Activated CD4-positive, alpha-beta T cell treated with anti-CD3 and anti-CD28 coated beads, Interleukin-10, Interleukin-2, amounts not matched to agents 100 ng/mL and 50 ng/mL, durations not matched to agents 16 hours and 8 hours (primary cell): ENCODE measurements around the gene CALR.

ENCODE experiments used
- DNase-seq: peaks from one replicate; pipeline ENCODE4 v3.0.0-alpha.2; 2020

CALR gene

DNA sequence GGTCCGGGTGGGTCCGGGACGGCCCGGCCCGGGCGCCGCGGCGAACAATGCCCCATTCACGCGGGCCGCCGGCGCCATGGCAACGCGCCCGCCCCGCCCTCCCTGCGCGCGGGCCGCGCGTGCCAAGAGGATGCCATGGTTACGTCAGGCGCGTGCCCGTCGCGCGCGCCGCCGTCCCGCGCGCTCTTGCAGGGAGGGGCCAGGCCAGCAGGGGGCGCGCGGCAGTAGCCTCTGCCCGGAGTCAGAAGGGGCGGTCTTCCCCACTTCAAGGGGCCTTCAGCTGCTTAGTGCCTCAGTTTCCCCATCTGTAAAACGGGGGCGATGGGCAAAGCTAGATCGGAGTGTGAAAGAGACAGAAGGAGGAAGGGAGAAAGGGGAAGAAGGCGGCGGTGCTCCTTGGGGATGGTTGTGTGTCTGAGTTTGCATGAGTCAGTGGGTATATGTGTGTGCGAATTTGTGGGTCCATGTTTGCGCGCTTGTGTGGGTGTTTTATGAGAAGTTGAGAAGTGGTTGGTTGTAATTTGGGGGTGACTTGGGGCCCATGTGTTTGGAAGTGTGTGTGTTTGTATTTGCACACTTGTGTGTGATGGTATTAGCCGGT lies 45.2 kb downstream of the CALR start:
- DNase-seq: peak; percentile 77

DNA sequence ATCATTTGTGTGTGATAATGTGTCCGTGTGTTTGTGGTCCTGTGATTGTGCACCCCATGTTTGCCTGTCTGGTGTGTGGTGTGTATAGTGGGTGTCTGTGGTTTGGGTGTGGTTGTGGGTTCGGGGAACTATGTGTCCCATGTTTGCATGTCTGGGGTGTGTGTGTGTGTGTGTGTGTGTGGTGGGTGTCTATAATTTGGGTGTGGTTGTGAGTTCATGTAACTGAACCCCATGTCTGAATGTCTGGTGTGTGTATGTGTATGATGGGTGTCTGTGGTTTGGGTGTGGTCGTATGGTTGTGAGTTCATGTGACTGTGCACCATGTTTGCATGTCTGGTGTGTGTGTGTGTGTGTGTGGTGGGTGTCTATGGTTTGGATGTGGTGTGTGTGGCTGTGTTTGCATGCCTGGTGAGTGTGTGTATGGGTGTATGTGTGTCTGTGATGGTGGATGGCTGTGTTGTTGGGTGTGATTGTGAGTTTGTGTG lies 45.8 kb downstream of the CALR start:
- DNase-seq: no peak

DNA sequence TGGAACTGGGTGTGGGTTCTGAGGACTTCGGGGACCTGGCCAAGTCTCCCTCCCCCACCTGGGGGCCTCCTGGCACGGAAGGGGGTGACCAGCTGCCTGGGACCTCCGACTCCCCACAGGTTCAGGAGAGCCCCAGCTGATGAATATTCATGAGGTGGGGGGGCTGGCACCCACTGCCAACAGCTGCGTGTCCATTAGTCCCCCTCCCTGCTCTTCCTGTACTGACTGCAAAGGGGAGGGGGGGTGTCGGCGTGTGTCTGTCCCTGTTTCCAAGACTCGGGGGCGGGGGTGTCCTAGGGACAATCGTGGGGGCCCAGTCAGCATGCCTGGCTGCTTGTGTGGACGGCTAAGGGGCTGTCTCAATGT lies 46.3 kb downstream of the CALR start:
- DNase-seq: no peak

DNA sequence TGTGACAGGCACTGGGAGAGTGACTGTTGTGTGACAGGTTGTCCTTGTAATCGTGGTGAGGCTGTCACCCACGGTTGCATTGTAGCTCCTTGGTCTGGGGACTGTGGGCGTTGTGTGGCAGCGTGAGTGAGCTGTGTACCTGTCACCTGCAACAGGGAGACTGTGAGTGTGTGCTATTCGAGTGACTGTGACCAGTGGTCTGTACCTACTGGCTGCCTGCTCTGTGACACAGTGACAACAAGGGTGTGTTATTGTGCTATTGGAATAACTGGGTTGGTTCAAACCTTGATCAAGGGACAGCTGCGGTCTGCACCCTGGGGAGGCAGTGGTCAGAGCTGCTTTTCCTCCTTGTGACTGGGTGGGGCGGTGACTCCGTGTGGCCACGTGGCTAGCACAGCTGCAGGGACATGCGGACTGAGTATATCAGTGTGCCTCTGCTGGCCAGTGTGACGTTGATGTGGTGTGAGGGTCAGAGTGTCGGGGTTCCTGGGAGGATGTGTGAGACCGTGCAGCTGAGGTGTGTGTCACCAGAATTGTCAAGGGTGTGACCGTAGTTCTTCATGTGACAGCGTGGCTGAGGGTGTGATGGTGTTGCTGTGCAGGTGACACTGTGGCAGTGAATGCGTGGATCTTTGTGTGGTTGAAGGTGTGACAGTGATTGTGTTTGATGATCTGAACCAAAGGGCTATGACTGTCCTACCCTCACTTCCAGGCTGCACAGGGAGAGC lies 46.8 kb downstream of the CALR start:
- no peak for DNase-seq

DNA sequence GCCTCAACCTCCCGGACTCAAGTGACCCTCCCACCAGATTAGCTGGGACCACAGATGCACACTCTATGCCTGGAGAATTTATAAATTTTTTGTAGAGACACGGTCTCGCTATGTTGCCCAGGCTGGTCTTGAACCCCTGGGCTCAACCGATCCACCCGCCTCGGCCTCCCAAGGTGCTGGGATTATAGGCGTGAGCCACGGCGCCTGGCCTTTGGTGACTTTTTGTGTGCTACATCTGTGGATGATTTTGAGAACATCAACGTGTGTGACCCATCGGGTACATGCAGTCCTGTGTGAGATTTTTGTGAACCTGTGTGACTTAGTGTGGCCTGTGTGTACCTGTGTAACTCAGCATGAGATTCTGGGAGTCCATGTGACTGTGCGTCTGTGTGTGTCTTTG lies 48.3 kb downstream of the CALR start:
- no peak for DNase-seq

DNA sequence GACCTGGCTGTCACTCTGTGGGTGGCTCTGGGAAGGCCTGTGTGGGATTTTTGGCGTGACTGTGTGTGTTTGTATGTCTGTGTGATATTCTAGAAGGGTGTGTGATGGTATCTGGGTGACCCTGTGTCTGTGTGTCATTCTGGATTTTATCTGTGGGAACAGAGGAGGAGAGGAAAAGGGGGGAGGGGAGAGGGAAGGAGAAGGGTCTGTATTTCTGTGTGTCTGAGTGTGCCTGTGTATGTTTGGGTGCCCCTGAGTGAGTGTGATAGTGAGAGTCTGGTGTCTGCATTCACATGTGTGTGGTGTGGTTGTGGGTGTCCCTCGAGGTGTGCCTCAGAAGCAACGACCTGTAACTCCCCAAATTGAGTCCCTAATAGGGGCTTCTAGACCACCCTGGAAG lies 48.8 kb downstream of the CALR start:
- DNase-seq: no peak

DNA sequence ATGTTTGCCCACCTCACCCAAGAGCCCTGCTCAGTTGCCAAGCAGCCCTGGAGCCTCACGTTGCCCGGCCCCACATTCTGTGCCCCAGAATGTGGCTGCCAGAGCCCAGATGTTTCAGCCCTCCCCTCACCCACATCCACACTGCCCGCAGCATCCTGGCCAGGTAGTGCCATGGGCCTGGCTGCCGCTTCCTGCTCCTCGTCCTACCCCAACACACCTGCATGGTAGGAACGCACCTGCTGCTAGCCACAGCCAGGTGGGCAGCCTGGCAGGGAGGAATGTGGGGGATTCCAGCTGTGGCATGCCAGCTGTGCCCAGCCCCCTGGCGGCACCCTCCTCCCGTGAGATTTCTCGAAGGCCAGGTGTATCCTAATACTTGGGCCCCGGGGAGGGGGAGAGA lies 49.4 kb downstream of the CALR start:
- no peak for DNase-seq

DNA sequence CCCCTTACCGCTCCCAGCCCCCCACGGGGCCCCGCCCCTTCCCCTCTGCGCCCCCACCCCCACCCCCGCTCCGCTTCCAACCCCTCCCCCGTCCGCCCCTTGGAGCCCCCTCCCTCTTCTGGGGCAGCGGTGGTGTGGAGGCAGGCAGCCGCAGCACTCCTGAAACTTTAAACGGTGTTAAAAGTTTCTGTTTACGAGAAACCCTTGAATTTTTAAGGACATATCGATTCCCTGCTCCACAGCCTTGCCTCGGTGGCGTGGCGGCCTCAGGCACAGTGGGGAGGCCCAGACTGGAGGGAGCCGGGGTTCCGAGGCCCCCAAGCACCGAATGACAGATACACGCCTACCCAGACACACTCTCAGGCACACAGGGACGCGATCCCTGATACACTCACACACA lies 52.0 kb downstream of the CALR start:
- DNase-seq: no peak

DNA sequence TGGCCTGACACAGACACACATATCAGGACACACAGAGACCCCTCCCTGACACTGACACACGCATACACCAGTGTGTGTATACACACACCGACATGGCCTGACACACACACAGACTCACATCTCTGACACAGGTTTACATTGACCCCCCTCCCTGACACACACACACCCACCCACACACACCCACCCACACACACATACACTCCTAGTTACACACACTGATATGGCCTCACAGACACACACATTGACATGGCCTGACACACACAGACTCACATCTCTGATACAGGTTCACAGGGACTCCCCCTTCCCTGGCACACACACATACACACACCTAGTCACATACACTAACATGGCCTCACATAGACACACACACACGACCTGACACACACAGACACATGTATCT lies 52.4 kb downstream of the CALR start:
- DNase-seq: no peak

DNA sequence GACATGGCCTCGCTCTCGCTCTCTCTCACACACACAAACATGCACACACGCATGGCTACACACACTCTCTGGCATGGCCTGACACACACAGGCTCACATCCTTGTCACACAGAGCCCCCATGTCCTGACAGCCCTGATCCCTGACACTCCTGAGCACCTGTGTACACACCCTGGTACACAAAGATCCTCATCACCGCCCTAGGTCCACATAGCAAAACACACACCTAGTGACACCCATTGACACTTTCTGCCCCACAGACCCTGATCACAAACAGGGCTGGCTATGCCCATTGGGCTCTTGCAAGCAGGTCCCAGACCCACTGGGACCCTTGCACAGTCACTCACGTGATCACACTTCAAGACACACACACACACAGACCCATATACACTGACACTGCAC lies 52.9 kb downstream of the CALR start:
- no peak for DNase-seq

DNA sequence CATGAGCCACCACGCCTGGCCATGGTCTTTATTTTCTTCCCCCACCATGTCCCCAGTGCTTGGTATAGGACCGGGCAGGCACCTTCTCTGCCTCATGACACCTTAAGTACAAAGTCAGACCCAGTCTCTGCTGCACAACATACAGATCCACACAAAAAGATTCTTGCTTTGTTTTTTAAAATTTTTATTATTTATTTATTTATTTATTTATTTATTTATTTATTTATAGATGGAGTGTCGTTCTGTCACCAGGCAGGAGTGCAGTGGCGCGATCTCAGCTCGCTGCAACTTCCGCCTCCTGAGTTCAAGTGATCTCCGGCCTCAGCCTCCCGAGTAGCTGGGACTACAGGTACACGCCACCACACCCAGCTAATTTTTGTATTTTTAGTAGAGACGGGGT lies 54.3 kb downstream of the CALR start:
- no peak for DNase-seq

DNA sequence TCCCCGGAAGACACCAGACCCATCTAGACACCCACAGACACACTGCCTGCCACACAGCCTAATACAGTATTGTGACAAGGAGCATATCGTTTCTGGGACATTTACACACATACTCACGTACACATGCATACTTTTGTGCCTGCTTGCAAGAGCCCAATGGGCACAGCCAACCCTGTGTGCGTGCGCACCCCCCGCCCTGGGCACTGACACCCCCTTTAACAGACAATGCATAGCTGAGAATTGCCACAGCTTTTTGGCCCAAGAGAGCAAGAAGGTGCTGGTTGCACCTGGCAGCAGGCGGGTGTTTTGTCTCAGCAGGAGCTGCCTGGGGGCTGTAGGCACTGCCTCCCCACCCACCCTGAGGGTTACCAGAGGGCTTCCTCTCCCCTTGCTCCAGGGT lies 55.2 kb downstream of the CALR start:
- DNase-seq: no peak
